Gastrocnemius medialis (tissue), 4 donors: ENCODE data around the gene CFAP46.

Experiments used
- CTCF ChIP-seq, 5 experiments: fragments of 450-650 bp in 3 of 5; fragments of 200-600 bp in 2 of 5; sonication (generic) in 2 of 5; IDR thresholded peaks in 4 of 5; conservative IDR thresholded peaks in 1 of 5; 1 replicate in 4 of 5; 2 replicates in 1 of 5; pipeline ENCODE4 v1.5.1; 2016 to 2019; ENCODE audit warnings: antibody characterized with exemption in 5 of 5, mild to moderate bottlenecking in 3 of 5, moderate library complexity in 3 of 5
- POLR2A ChIP-seq, 2 donors: fragments of 450-650 bp; IDR thresholded peaks; one replicate each; pipeline ENCODE4 v1.6.1; 2017; ENCODE audit warnings: antibody characterized with exemption in 2 of 2, mild to moderate bottlenecking in 2 of 2, moderate library complexity in 2 of 2

GRCh38 chr10:132847856-132848255 lies 94.5 kb downstream of the CFAP46 start:
- TF ChIP-seq CTCF (IDR thresholded peaks at IDR 0.05 in 4 of 5, conservative IDR thresholded peaks at IDR 0.05 in 1 of 5) = no peak
- no peak for TF ChIP-seq POLR2A (IDR thresholded peaks at IDR 0.05)
